ENCODE measurements around the gene HAPLN3.

DNA sequence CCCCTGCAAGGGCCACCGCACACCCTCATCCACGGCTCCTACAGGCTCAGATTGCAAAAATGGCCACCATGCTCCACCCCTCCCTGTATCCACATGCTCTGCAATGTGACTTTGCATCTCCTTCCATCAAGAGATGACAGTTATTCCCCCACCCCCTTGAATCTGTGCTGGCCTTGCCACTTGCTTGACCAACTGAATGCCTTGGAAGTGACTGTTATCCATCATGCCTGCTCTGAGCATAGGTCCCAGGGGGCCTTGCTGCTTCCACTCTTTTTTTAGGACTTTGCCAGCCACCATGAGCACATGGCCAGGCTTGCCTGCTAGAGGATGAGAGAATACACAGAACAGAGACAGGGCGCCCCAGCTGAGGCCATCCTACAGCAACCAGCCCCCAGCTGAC, 13.6 kb downstream of the HAPLN3 start:
- TF ChIP-seq CTCF (IDR thresholded peaks at IDR 0.05) (no peak), POLR2A (IDR thresholded peaks at IDR 0.05) (no peak)

Data from vagina (tissue), 2 donors.